Cerebellar nuclear complex (tissue), 1 donor: ENCODE results near the gene CSNK2B.

ENCODE experiments used
- DNase-seq, 2 experiments: peaks; one replicate each; lab custom pipeline; 2025; lab: John Stamatoyannopoulos, UW

Gene CSNK2B

DNA sequence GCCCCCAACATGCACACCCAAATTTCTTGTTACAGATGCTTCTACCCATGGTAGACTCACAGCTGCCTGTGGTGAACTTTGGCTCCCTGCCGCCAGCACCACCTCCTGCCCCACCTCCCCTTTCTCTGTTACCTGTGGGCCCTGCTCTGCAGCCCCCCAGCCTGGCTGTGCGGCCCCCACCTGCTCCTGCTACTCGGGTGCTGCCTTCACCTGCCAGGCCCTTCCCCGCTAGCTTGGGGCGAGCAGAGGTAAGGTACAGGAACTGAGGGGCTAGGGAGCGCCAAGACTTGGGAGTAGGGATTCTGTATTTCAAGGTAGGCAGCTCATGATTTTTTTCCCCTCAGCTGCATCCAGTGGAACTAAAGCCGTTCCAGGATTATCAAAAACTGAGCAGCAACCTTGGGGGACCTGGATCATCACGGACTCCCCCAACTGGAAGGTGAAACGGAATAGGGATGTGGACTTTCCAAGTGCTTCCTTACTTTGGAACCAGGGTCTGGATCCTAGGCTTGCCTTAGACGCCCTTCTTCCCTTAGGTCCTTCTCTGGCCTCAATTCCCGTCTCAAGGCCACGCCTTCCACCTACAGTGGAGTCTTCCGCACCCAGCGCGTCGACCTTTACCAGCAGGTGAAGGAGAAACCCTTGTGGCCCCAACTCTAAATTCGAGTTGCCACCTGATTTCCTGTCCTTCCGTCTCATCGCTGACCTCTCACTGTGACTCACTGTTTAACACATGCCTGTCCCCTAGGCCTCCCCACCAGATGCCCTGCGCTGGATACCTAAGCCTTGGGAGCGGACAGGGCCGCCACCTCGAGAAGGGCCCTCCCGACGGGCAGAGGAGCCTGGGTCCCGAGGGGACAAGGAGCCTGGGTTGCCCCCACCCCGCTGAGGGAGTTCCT lies 28.9 kb upstream of the CSNK2B start:
- DNase-seq, result no peak

DNA sequence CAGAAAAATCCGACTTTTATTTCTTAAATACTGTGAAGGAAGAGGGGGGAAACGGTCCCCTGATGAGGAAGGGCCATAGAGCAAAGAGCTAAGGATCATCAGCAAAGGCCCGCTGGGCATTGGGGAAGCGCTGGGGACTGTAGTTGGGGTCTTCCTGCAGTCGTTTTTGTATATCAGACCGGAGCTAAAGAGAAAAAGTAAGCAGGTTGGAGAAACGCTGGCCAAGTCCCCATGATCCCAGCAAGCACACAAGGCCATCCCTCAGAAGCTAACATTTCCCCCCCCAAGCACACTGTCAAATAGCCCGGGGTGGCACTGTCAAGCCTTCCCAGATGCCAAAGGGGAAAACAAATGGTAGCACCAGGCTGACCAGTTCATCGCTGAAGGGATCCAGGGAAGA lies 26.8 kb upstream of the CSNK2B start:
- no peak for DNase-seq

DNA sequence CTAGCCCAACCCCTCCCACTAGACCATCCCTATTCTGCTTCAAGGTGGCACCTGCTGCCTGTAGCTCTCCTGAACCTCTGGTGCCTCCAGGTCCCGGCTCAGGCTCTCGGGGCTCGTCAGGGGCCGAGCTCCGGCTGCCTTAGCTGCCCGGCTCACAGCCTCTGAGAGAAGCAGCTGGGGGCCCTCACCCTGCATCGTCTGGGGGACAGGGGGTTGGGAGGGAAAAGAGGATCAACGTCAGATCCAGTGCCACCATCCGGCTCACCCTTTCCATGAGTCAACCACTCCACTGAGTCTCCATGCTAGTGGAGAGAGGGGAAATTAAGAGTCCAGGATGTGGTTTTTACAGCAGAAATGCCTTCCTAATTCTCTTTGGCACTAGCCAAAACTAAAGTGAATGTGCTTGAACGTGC lies 26.4 kb upstream of the CSNK2B start:
- no peak for DNase-seq

DNA sequence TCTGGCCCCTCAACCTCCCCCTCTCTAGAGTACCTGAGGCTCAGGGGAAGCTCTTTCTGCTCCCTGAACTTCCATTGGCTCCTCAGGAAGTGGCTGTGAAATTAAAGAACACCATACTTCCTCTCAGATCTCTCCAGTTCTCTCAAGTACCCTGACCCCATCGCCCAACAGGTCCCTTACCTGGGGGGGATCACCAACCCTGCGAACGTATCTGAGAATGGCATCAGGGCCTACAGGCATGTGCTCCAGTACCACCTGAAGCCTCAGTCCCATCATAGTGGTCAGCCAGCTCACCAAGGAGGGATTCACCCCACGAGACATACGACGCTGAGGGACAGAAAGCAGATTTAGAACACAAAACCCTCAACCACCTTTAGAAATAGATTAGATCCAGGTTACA lies 25.3 kb upstream of the CSNK2B start:
- DNase-seq, result no peak

DNA sequence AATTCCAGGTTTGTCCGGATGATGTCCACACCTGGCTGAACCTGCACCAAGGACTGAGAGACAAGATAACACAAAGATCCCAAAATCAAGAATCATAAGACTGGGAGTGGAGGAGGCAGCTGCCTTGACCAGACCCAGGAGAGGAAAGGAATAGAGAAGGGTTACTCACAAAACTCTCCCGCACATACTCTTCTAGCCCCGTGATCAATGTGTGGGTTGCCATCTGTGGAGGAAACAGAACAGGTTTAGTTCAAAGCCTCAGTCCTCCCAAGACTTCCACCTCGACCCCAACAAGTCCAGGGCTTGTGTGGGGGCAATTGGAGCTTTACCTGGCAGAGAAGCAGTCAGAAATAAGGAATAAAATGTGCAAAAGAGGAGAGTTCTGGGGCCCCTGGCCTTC lies 24.5 kb upstream of the CSNK2B start:
- DNase-seq, result no peak

DNA sequence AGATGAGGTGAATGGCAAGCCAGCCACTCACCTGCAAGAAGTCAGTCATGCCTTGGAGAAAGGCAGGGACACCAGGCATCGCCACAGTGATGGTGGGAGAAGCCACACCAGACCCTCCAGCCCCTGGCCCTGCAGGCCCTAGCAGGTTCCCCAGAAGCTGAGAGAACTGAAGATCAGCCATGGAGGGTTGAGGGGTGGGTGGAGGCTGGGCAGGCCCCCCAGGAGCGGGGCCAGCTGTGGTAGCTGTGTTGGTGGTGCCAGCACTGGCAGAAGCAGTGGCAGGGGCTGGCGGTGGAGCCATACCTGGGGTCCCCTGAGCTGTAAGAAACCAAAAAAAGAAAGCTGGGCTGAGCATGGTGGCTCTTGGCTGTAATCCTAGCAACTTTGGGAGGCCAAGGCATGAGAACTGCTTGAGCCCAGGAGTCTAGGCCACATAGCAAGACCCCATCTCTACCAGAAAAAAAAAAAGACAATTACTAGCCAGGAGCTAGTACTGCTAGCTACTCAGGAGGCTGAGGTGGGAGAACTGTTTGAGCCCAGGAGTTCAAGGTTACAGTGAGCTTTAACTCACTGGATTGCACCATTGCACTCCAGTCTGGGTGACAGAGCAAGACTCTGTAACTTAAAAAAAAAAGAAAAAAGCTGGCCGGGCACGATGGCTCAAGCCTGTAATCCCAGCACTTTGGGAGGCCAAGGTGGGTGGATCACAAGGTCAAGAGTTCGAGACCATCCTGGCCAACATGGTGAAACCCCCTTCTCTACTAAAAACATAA lies 22.9 kb upstream of the CSNK2B start:
- no peak for DNase-seq

DNA sequence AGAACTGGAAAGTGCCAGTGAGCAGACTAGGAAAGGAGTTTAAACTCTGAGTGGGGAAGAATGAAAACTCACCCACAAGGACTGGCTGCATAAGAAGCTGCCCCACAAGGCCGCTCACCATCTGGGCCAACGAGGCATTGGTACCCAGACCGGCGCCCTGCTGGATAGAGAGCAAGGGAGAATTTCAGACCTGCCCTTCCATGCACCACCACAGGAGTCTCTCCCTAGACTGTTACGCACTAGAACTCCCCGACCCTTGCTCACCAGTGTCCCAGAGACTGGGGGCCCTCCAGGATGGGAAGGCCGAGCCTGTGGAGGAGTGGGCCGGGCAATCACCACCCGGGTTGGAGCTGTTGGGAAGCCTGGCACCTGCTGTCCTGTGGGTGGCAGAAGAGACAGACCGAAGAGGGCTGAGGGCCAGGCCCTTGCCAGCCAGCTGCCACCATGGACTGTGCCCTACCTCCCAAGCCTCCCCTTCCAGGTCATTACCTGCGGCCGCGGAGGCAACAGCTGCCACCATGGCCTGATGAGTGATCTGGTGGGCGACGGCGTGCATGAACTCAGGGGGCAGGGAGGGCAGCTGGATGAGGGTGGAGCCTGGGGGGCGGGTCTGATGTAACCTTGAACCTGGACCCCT lies 21.9 kb upstream of the CSNK2B start:
- DNase-seq, result no peak

DNA sequence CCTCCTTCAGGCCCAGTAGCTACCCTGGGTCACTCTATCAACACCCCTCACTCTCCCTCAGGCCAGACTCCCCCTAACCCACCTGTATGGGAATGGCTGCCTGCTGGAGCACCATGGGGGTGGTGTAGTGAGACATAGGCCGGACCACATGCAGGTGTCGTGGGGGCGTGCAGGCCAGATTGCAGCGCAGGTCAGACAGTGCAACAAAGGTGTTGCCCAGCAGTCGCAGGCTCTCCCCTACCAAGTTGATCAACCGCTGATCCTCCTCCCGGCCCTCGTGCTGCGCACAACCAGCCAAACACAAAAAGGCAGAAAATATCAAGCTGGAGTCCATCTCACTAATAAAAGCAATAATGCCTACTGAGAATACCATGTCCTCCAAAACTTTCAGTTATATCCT lies 20.6 kb upstream of the CSNK2B start:
- DNase-seq, result no peak

DNA sequence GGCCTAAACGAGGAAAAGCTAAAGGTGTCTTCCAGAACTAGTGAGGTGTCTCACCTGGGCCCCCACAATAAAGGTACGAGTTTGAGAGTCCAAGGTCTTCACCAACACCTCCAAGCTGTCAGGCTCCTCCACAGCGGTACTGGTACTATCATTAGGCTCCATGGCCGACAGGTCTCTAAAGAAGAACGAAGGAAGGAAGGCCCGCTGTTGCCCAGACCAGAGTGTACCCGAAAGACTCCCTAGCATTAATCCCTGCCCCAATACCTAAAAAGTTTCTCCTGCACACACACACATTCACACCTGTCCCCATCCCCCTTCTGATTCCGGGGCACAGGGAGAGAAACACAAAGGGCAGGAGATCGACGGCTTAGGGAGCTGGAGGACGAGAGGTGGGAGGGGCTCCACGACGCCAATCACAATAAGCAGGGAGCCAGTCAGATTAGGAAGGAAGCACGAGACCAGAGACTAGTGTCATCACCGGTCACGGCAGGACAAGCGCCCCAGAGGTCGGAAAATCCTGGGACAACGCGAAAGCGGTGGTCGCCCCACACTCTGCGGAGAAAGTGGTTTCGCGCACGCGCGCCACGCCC lies 14.2 kb upstream of the CSNK2B start:
- no peak for DNase-seq

DNA sequence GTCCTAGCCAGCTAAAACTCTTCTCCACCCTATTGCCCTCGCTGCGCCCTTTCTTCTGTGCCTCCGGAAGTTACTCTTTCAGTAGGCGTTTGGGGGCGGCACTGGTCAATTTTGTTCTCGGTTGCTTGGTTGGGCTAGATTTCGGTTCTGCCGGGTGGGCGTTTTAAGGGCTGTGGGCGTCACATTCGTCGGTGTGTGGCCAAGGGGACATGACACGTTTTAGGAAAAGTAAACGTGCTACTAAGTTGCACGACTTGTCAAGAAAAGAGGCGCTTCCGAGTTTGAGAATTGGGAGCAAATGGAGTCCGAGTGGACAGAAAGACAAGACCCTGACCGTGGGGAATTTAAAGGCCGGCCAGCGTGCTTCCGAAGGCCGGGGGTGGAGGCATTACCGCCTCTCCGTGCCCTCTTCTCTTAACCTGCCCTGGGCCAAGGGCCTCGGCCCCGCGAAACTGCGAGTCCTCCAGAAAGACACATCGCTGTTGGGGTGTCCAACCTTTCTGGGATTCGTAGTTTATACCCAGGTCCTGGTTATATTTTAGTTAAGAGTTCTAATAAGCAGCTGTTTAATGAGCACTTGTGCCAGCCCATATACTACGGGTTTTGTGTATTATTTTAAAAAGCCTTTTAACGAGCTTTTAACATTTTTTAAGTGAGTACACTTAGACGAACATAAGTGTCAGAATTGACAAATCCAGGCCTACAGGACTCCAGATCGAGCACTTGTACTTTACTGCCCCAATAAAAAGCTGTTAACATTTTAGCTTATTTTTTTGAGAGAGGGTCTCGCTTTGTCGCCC lies 12.8 kb upstream of the CSNK2B start:
- peak in 1 of 2 experiments; percentile 71 for DNase-seq

DNA sequence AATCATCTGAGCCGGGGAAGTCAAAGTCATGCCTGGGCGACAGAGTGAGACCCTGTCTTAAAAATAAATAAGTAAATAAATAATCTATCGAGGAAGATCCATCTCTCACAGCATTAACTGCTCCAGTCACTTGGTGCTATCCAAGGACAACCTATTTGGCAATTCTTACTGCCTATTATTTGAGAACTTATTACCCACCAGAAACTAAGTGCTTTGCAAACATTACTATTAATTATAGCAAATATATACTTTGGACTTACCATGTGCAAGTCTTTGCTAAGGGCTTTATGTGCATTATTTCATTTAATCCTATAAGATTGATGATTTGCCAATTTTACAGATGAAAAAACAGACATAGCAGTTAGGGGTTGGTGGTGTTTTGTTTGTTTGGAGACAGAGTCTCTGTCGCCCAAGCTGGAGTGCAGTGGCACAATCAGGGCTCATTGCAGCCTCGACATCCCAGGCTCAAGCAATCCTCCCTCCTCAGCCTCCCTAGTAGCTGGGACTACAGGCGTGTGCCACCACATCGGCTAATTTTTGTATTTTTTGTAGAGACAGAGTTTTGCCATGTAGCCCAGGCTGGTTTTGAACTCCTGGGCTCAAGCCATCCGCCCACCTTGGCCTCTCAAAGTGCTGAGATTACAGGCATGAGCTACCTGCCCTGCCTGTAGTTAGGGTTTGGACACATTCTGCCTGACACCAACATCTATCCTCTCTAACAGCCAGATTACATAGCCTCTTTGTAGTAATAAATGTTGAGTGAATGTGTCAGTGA lies 11.1 kb upstream of the CSNK2B start:
- DNase-seq, result no peak

DNA sequence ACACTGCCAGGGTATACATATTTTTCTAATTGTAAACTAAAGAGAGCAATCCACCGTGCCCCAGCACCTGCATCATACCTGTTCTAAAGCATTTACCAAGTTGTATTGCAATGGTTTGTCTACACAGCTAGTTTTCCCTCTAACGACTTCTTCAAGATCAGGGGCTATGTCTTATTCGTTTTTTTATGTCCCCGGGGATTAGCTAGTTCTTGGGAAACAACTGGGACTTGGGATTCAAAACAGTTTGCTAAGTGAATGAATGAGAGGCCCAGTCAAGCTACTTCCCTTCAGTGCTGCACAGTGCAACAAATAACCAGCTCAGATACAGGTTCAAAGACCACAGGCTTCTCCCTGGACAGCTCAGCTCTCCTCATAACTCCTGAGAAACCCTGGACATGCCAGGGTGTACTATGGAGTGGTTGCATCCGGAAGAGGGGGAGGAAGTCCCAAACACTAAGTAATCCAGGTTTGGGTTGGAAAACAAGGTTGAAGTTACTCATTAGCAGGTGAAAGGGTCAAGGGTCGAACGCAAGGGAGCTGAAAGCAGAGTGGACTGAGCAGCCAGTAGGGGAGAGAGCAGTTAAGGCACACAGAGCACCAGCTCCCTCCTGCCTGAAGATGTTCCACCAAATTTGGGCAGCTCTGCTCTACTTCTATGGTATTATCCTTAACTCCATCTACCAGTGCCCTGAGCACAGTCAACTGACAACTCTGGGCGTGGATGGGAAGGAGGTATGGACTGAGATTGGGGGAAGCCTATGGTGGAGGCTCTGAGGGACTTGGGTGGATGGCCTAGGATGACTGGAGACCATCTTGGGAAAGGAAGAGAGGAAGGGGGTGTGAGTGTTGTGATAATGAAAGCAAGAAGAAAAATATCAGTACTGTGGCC lies 10.3 kb upstream of the CSNK2B start, which contains the start of gene APOM:
Gene APOM (plus strand): TSS at position 546 of the 889 bp plus-strand sequence. CDS start 73 bp downstream, at position 619.
- no peak for DNase-seq

DNA sequence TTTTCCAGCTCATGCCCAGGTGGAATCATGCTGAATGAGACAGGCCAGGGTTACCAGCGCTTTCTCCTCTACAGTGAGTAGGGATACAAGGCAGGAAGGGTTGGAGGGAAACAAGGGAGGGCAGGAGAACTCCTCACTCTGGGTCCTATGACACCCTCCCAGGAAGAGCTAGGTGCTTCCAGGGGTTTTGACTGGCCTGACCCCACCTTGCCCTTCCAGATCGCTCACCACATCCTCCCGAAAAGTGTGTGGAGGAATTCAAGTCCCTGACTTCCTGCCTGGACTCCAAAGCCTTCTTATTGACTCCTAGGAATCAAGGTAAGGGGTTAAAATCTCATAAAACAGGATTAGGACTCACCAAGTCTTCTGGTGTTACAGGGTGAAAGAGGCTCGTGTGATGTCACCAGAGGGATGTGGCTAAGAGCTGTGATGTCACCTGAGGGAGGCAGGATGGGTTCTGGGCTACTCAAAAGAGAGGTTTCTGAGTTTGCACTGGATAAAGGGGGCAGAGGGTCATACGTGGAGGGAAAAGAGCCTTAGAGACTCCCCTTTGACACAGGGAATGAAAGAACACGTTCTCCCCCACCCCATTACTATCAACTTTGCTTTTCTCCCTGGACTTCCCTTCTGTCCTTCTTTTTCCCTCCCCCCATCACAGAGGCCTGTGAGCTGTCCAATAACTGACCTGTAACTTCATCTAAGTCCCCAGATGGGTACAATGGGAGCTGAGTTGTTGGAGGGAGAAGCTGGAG lies 8.3 kb upstream of the CSNK2B start:
- DNase-seq, result no peak

DNA sequence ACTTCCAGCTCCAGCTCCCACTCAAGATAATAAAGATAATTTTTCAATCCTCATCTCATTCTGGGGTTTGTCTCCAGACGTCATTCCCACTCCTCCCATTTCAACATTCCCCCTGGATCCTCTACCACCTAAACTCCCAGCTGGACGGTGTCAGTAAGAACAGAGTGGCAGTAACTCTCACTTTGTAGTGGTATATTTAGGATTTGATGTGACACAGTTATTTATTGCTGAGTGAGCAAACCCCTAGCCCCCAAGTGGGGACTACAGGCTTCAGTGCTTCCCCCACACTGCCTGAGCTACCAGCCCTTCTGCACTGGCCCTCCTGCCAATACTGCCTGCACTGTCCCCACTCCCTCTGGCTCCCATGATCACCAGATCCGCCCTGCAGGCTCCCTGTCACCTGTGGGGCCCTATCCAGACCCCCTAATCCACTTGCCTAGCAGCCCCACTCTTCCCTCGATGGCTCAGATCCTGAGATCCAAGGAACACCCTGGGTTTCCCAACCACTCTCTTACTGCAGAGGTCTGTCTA lies 7.7 kb upstream of the CSNK2B start:
- DNase-seq, result no peak

DNA sequence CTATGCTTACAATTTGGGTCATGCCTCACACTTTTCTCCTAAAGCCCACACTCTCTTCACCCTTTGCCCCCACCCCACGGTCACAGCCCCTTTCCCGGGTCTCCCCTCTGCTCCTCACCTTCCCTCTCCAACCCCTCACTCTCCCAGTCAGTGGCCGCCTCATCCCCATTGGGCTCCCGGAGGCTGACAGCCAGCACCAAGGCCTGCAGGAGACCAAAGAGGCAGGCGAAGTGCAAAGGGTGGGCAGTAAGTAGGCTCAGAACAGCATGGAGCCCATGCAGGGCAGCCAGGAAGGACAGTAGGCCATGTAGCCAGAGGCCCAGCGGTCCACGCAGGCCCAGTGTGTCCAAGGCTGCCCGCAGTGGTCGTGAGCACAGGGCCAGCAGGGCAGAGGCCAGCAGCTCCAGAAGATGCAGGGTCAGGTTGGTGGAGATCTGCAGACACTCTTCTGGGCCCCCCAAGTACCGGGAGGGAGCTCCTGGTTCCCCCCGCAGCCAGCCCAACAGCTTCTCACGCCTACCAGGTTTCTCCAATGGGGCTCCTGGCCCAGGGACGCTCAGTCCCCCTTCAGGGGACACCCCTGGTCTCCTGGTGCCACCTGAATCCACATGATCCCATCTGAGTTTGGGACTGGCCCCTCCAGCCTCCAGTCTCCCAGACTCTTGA lies 6.8 kb upstream of the CSNK2B start:
- no peak for DNase-seq

DNA sequence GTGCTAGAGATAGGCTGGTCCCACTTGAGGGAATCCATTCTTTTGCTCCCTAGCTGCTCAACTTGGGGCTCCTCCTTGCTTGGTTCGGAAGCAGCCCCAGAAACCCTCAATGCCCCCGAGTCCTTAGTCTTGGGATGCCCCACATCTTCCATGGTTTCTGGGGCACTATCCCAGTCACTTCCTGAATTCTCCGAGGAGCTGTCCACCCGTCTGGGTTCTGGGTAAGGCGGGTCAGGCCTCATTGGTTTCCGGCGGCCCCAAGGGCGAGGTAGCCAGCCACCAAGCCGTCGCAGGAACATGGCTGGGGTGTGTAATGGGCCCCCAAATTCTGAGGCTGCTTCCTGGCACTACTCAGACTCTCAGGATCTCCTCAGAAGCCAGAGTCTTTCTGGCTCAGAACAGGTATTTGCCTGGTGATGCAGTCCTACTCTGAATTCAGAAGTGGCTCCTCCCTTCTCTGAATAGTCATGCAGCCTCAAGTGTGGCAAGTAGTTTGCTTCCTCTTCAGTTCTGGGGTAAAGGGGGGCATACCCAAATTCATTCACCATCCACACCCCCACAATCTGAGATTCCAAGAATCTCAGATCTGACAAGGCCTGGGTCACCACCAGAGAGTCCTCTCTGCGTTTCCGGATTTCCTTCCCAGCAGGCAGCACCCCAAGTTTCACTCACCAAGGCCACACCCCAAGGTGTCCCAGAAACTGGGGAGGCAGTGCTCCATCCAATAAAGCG lies 6.1 kb upstream of the CSNK2B start:
- DNase-seq, result no peak
